CD4-positive, alpha-beta T cell treated with Interleukin-15 for 4 hours (primary cell): ENCODE data around the gene FSIP2.
"Not testable (repeated sequence)": the region's sequence is repeated elsewhere in the genome, so short reads cannot be mapped to it uniquely, and the experiment has no call there.

Source experiments
- DNase-seq: peaks from one replicate; pipeline ENCODE4 v3.0.0-alpha.2; 2020; ENCODE audit warnings: low spot score

FSIP2 gene

GRCh38 chr2:185811580-185811979 lies 73.0 kb downstream of the FSIP2 start:
- DNase-seq, result no peak

- DNase-seq, result no peak
These were observed 75.1 kb downstream of the FSIP2 start for GRCh38 chr2:185813707-185814106.

- no peak for DNase-seq
These were observed 79.4 kb downstream of the FSIP2 start for GRCh38 chr2:185817991-185818390.

GRCh38 chr2:185821467-185821866 lies 82.9 kb downstream of the FSIP2 start:
- DNase-seq, result no peak

- no peak for DNase-seq
These were observed 85.2 kb downstream of the FSIP2 start for GRCh38 chr2:185823773-185824172.

- DNase-seq, result no peak
These were observed 87.0 kb downstream of the FSIP2 start for GRCh38 chr2:185825557-185825956.

- no peak for DNase-seq
These were observed 89.7 kb downstream of the FSIP2 start for GRCh38 chr2:185828326-185828725.

- no peak for DNase-seq
These were observed 95.3 kb downstream of the FSIP2 start for GRCh38 chr2:185833864-185834263.

- DNase-seq, result no peak
These were observed 97.4 kb downstream of the FSIP2 start for GRCh38 chr2:185835974-185836373.

GRCh38 chr2:185854885-185855284 lies 116.3 kb downstream of the FSIP2 start:
- no peak for DNase-seq

- no peak for DNase-seq
These were observed 119.1 kb downstream of the FSIP2 start for GRCh38 chr2:185857691-185858090.

- DNase-seq, result no peak
These were observed 120.9 kb downstream of the FSIP2 start for GRCh38 chr2:185859506-185859905.

- no peak for DNase-seq
These were observed 121.7 kb downstream of the FSIP2 start for GRCh38 chr2:185860321-185860720.

GRCh38 chr2:185862657-185863398 lies 124.2 kb downstream of the FSIP2 start:
- DNase-seq, result no peak

GRCh38 chr2:185864468-185865260 lies 126.1 kb downstream of the FSIP2 start:
- DNase-seq, result not testable (repeated sequence)

GRCh38 chr2:185875136-185875931 lies 136.7 kb downstream of the FSIP2 start:
- DNase-seq, result no peak

- DNase-seq, result no peak
These were observed 137.6 kb downstream of the FSIP2 start for GRCh38 chr2:185876234-185876633.

GRCh38 chr2:185880396-185880795 lies 141.8 kb downstream of the FSIP2 start:
- DNase-seq, result no peak
